Measurements from ENCODE around the gene NRP1.
"Not testable (repeated sequence)": the region's sequence is repeated elsewhere in the genome, so short reads cannot be mapped to it uniquely, and the experiment has no call there.

NRP1 gene

GRCh38 chr10:33334153-33334804, at the start of gene NRP1:
Gene NRP1 (minus strand): TSS chr10:33334667. CDS start chr10:33334382, 285 bp downstream.
- no peak for DNase-seq

- DNase-seq = not testable (repeated sequence)
Measured at GRCh38 chr10:33384201-33384600, 49.7 kb upstream of the NRP1 start.

GRCh38 chr10:33382921-33383713, 48.6 kb upstream of the NRP1 start:
- no peak for DNase-seq

GRCh38 chr10:33382216-33382600, 47.7 kb upstream of the NRP1 start:
- DNase-seq = no peak

GRCh38 chr10:33381451-33382215, 47.2 kb upstream of the NRP1 start:
- DNase-seq = no peak

- DNase-seq = no peak
Measured at GRCh38 chr10:33377658-33378025, 43.2 kb upstream of the NRP1 start.

GRCh38 chr10:33376976-33377657, 42.6 kb upstream of the NRP1 start:
- DNase-seq = no peak

- no peak for DNase-seq
Measured at GRCh38 chr10:33376476-33376875, 42.0 kb upstream of the NRP1 start.

GRCh38 chr10:33373263-33373662, 38.8 kb upstream of the NRP1 start:
- DNase-seq = no peak

- no peak for DNase-seq
Measured at GRCh38 chr10:33371234-33371633, 36.8 kb upstream of the NRP1 start.

GRCh38 chr10:33370434-33370930, 36.0 kb upstream of the NRP1 start:
- no peak for DNase-seq

GRCh38 chr10:33368086-33368485, 33.6 kb upstream of the NRP1 start:
- no peak for DNase-seq

- no peak for DNase-seq
Measured at GRCh38 chr10:33365871-33366411, 31.5 kb upstream of the NRP1 start.

GRCh38 chr10:33365301-33365700, 30.8 kb upstream of the NRP1 start:
- DNase-seq = no peak

- no peak for DNase-seq
Measured at GRCh38 chr10:33363106-33363505, 28.6 kb upstream of the NRP1 start.

- no peak for DNase-seq
Measured at GRCh38 chr10:33358016-33358415, 23.5 kb upstream of the NRP1 start.

- no peak for DNase-seq
Measured at GRCh38 chr10:33355274-33355673, 20.8 kb upstream of the NRP1 start.

- DNase-seq = no peak
Measured at GRCh38 chr10:33353853-33354252, 19.4 kb upstream of the NRP1 start.

- DNase-seq = no peak
Measured at GRCh38 chr10:33353334-33353733, 18.9 kb upstream of the NRP1 start.

GRCh38 chr10:33352615-33353014, 18.1 kb upstream of the NRP1 start:
- no peak for DNase-seq

GRCh38 chr10:33352175-33352574, 17.7 kb upstream of the NRP1 start:
- peak; percentile 69 for DNase-seq

- no peak for DNase-seq
Measured at GRCh38 chr10:33350041-33350440, 15.6 kb upstream of the NRP1 start.

- DNase-seq = no peak
Measured at GRCh38 chr10:33349268-33349667, 14.8 kb upstream of the NRP1 start.
